ENCODE measurements around the gene RBL2.

Gene RBL2

DNA sequence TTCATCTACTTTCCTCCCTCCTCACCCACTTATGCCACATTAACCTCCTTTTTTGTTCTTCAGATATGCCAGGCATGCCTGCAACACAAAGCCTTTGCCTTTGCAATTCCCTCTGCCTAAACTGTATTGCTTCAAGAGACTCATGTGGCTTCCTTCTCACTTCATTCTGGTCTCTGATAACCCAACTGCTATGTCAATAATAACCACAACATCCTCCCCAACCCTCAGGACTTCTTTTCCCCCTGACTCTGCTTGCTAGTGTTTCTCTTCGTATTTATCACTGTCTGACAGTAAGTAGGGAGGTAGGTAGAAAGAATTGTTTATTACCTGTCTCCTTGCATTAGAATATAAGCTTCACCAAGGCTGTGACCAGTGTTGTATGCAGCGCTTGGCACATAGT, 22.4 kb downstream of the RBL2 start:
- DNase-seq (ENCODE audit: low read depth), result no peak

DNA sequence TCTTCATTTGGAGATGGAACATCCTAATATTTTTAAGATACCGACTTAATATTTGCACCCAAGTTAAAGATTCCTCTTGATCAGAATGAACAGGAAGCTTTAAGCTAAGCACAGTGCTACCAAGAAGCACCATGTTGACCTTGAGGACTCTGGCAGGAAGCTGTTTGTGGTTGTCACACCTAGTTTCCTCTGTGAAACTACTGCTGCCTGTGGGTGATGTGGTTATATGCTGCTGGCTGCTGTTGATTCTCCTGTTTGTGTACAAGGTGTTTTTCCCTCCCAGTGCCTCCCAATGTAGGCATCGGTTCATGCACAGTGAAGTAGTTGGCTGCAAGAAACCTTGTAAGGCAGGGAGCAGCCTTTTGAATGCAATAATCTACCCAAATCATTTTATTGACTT, 23.4 kb downstream of the RBL2 start:
- DNase-seq (ENCODE audit: low read depth), result no peak

- no peak for DNase-seq (ENCODE audit: low read depth)
Observed at GRCh38 chr16:53458635-53459034, 24.4 kb downstream of the RBL2 start.

DNA sequence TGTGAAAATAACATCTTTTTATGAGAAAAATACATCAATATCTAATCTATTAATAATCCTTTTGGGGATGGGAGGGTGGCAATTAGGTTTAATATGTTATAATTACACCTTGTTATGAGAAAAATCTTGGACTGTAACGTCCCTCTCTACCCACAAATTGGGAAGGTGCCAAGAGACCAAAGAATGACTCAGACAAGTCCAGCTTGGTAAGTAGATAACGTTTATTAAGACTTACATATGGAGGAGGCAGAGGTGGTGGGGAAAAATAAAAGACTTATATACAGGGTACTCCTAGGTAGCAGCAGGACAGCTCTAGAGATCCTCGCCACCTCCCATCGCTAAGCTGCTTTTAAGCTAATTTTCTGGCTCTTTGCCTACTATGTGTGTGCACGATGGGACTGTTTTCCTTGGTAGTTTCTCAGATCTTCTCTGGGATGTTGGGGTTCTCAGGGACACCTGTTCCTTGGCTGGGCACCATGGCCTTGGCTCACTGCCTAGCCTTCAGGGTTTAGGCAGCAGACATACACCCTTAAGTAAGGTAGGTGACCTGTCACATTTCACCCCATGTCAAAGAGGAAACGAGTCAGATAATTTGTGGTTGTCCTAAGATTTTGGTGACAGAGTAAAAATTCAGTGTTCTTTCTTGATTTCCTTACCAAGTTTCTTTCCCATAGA, 31.5 kb downstream of the RBL2 start:
- peak; percentile 31 for DNase-seq (ENCODE audit: low read depth)

DNA sequence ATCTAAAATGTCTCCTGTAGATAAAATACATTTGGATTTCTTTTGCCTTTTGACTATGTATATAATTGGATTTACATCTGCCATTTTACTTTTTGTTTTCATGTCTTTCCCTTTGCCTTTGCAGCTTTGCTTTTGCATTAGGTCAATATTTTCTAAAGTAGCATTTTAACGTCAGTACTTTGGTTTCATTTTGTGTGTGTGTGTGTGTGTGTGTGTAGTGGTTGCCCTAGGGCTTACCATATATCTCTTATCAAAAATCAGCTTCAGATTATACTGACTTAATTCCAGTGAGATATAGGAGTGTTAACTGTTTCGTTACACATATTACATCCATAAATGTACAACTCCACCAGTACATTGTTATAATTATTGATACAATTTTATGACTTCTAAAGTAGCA, 42.6 kb downstream of the RBL2 start:
- DNase-seq (ENCODE audit: low read depth), result no peak

GRCh38 chr16:53478965-53479364, 44.7 kb downstream of the RBL2 start:
- no peak for DNase-seq (ENCODE audit: low read depth)

DNA sequence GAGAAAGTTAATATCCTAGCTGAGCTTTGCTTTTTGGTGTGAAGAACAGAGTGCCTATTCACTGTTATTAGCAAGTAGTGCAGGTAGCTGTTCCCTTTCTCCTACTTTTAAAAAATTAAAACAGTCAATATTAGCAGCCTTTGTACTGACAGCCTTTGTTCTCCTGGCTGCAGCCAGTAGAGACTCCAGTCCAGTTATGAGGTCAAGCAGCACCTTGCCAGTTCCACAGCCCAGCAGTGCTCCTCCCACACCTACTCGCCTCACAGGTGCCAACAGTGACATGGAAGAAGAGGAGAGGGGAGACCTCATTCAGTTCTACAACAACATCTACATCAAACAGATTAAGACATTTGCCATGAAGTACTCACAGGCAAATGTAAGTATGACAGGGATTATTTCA, 46.1 kb downstream of the RBL2 start:
- DNase-seq (ENCODE audit: low read depth), result no peak

- DNase-seq (ENCODE audit: low read depth), result no peak
Observed at GRCh38 chr16:53482123-53482522, 47.9 kb downstream of the RBL2 start.

GRCh38 chr16:53484542-53484941, 50.3 kb downstream of the RBL2 start:
- no peak for DNase-seq (ENCODE audit: low read depth)

GRCh38 chr16:53486230-53486629, 52.0 kb downstream of the RBL2 start:
- DNase-seq (ENCODE audit: low read depth), result no peak

DNA sequence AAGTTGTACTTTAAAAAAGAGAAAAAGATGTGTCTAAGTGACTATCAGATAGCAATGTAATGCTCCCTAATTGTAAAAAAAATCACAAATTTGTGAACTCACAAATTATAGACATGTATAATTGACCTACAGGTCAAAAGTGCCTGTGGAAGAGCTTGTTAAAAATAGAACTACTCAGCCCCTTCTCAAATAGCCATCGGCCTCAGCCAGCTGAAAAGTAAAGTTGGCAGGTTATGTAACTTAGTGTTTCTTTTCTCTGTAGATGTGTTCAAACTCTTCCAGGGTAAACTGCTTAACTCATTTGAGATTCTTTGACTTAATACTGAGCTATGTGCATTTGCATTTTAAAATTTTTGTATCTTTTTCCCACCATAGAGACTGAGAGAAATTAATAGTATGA, 55.5 kb downstream of the RBL2 start:
- DNase-seq (ENCODE audit: low read depth), result no peak

- DNase-seq (ENCODE audit: low read depth), result no peak
Observed at GRCh38 chr16:53492503-53492902, 58.2 kb downstream of the RBL2 start.

DNA sequence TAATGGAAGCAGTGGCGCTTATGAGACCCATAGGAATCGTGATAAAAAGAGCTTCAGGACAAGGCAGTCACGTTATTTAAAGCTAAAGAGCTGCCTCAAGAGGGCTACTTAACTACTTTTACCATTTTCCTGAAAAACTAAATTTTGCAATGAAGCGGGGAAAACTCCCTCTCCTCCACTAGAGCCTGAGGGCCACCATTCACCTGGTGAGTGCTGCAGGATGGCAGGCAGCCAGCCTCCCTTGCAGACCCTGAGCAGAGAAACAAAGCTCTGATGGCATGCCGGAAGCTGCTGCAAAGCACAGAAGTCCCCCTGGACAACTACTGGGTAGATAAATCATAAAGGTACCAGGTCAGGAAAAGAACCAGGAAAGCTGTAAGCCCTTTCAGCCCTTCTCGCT, 60.4 kb downstream of the RBL2 start:
- DNase-seq (ENCODE audit: low read depth), result no peak

DNA sequence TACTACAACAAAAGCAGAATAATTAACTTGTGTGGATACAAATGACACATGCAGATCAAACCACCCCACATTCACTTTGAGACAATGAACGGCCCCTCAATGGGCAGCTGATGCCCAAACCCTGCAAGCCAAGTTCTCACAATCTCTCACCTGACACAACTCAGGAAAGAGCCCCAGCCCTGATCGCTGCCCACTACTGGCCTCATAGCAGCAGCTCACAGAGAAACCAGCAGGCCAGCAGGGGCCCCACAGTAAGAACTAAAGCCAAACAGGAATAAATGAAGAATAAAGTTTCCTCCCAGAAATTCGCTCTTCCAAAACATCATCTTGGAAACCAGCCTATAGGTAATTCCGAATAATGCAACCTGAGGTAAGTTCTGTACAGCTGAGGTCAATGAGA, 61.1 kb downstream of the RBL2 start:
- no peak for DNase-seq (ENCODE audit: low read depth)

GRCh38 chr16:53498984-53499383, 64.7 kb downstream of the RBL2 start:
- no peak for DNase-seq (ENCODE audit: low read depth)

DNA sequence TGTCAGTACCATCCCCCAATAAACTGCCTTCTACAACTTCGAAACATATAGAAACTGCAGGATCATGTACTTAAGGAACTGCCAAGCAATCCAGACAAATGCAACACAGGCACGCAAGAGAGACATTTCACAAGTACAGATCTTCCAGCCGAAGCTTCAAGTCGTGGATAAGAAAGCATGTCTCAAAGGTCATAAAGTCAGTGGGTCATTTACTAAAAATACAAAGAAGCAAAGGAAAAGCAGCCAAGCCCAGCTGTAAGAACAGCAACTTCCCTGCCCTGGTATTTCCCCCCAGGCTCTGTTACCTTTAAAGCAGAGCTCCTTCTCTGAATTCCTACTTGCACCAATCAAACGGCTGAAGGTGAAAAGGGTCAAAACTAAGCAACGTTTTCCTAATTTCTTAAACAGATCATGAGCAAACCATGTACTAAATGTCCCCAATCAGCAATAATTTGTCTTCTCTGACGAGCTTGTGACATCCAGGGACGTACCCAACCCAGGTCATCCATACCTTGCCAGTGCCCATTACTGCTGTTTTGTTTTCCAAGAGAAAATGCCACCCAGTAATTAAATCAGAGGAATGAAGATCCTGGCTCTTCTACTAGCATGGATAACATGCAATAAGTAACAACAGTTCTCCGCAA, 67.1 kb downstream of the RBL2 start:
- no peak for DNase-seq (ENCODE audit: low read depth)

DNA sequence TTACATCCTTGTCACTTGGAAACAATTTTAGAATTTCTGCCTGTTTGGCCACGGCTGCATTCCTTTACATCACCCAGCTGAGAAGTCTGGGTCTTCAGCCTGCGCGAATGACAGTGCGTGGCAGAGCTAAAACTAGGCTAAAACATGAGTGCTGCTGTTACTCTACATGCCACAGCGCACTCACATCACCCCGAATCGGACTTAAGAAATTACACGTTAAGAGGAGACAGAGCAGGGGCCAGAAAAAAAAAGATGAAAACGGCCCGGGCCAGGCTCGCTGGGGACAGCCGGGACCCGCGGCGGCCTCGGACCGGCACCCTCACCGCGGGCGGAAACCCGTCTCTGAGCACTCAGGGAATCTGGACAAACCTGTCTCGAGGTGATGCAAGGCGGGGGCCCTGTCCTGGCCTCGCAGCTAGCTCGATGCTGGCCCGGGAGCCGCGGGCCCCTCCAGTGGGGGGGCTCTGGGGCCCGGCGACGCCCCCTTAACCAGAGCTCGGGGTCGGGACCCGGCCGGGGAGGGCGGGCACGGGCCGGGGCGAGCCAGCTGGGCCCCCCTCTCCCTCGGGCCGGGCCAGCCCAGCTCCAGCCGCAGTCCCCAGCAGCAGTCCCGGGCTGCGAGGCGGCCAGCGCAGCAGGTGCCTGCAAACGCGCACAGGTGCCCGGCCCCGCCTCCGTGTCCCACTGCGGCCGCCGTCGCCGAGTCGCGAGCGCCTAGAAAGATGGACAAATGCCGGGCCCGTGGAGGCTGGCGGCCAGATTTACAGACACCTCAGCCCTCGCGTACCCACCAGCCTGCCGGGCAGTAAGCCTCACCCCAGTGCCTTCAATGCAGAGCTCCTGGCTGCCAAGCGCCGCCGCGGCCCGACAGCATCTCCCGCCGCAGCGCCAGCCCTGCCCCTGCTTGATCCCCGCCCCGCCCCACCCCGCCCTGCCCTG, 68.3 kb downstream of the RBL2 start, which contains the start of gene AKTIP:
Gene AKTIP (minus strand): TSS at position 879 of the 939 bp plus-strand sequence. CDS start 2,950 bp downstream, outside the sequence.
- no peak for DNase-seq (ENCODE audit: low read depth)

- DNase-seq (ENCODE audit: low read depth), result peak; percentile 100
Observed at GRCh38 chr16:53503270-53503923, 69.1 kb downstream of the RBL2 start.

DNA sequence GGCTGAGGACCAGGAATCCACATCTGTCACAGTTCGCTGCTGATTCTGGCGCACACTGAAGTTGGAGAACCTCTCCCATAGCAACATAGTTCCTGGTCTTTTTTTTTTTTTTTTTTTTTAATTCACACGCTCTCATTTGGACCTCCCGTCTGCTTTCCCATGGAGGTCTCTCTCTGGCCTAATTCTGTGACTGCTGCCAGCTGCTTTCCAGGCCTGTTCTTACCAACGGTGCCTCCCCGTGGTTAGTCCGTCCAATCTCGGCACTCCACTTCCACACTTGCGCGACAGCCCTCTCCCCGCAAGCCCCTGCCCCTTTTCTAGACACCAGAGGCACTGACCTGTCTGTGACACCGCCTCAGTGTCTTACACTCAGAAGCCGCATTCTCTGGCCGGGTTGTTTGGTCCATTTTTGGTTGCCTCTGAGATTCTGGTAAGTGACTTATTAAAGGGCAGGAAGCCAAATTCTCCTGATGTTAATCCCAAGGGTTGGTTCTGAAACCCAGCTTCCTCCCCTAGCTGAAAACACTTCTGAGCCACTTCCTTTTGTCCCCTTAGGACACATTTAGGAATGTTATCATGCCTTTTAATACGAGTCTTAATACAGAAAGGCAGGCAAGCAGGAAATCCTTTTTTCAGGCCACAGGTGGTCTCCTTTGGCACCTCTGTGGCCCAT, 69.9 kb downstream of the RBL2 start:
- DNase-seq (ENCODE audit: low read depth), result no peak

DNA sequence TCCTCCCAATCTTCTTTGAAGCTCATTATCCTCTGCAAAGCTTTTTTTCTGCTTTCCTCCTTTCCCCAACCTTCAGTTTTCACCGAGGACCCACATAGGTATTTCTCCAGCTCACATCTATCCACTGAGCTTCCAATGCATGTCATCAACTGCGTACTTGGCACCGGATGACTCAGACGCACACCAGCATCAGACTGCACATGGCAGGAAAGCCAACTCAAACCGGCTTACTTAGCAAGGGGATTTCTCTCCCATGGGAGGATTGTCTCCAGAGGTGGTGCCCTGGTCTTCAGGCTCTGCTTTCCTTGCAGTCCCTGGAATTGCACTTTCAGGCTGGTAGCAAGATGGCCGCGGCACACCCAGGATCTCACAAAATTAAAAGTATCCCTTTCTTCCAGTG, 70.4 kb downstream of the RBL2 start:
- no peak for DNase-seq (ENCODE audit: low read depth)

DNA sequence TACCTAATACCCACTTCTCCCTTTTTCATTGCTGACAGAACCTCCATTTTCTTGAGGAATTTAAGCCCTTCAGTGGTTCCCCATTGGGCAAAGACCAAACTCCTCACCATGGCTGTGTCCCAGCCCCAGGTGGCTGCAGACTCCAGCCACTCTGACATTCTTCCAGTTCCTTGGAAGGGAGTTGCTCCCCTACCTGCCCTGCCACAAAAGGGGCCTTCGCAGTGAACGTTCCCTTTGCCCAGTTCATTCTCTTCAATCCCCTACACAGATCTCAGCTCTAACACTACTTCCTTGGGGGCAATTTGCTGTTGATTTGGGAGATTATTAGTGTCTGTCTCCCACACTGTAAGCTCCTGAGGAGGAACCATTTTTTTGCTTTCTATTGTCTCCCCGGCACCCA, 72.0 kb downstream of the RBL2 start:
- no peak for DNase-seq (ENCODE audit: low read depth)

All from fibroblast of the conjunctiva (primary cell).